Measurements from ENCODE around the gene KLHL35. TPM values are rescaled to one million over a fixed set of nuclear protein-coding genes. Genes with fewer than 3 reads are reported as not detected.

Gene KLHL35
- polyA plus RNA-seq, 1 donor = 5.7 TPM

DNA sequence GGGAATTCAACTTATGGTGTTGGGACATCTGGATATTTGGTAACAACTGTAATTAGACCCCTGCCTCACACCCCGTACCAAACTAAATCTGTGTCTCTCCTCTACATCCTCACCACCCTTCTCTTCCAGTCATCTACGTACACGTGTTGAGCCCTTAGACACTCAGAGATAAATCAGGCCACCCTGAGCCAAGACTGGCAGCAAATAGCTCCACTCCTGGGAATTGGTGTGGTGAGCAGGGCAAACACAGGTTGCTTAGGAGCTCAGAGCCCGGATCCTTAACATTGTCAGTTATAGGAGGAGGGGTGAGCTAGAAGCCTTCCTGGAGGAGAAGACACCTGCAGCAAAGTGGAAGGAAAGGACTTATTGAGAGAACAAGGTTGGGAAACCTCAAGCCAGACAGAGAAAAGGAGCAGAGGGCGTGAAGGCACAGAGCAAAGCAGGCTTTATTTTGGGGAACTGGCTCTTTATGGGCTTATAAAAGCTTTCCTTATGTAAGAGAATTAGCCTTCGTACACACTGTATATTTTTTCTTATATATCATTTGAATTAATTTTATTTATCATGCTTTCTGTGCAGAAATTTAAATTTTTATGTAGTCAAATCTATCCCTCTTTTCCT lies 36.9 kb upstream of the KLHL35 start:
- no peak for DNase-seq (ENCODE audit: low read depth)

GRCh38 chr11:75468534-75469340 lies 35.7 kb upstream of the KLHL35 start:
- DNase-seq (ENCODE audit: low read depth) = no peak

DNA sequence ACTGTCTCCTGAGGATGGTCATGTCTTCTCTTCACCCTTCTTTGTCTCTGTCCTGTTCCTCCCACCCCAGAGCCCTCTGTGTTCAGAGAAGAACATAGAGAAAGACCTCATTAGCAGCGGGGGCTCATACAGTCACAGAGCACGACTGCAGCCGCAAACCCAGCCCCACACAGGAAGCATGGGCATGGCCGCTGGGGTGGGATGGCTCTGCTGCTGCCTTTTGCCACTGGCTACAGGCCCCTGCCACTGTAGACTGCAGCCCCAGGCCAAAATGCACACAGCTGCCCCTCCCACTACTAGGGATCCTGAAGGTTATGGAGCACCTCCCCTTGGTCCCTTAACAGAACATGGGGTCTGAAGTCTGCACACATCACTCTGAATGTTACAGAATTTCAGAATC lies 34.9 kb upstream of the KLHL35 start:
- DNase-seq (ENCODE audit: low read depth) = no peak

GRCh38 chr11:75467311-75467710 lies 34.3 kb upstream of the KLHL35 start:
- DNase-seq (ENCODE audit: low read depth) = no peak

DNA sequence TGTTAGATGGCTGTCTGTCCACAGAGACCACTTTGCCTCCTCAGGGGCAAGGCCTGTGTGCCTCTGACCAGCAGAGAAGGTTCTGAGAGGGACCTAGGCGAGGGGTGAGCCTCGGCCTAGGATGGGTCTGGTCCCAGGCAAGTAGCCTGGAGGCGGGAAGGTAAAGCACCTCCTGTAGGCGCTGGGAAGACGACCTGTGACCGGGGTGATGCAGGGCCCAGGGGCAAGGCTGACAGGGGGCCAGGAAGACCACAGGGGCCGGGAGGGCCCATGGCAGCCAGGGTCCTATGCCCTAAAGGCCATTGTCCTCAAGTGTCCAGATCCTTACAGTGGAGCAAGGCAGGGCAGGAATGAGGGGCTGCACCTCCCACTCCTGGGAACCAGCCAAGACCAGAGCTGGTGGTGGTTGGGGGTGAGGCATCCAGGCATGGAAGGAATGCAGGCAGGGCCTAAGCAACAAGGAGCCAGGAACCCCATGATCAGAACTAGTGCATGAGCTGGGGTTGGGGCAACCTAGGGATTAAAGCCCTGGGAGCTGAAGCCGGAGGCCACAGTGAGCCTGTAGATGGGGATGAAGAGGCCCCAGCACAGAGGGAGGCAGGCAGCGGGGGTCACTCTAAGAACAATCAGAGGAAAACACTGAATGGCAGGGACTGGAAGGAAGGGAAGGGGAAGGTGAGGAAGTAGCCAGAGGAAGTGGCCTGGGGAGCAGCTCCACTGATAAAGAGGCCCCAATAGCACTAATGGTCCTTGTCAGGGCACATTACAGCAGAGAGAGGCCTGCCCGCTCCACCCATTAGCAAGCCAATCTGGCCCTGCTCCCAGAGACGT lies 32.9 kb upstream of the KLHL35 start:
- DNase-seq (ENCODE audit: low read depth) = no peak

- no peak for DNase-seq (ENCODE audit: low read depth)
These were observed 30.2 kb upstream of the KLHL35 start for GRCh38 chr11:75463106-75463774.

DNA sequence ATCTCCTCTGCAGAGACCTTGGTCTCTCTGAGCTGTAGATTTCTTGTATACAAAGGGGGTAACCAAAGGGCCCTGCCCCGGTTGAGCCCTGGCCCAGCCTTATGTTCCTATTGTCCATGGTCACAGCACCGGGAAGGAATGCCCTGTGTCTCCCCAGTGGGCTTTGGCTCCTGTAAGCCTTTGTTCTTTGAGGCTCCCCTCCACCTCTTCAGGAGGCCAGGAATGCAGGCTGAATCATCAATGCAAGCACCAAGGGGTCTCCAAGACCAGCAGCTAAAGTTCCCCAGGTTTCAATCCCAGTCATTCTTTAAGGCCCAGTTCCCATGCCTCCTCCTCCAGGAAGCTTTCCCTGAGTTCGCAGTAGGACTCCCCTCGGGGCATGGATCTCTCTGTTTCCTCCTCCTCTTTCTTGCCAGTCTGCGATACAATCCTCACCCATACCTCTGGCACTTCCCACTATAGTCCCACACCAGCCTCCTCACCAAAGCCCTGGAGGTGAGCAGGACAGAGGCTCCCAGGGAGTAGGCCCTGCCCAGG lies 29.2 kb upstream of the KLHL35 start:
- no peak for DNase-seq (ENCODE audit: low read depth)

GRCh38 chr11:75461151-75461550 lies 28.1 kb upstream of the KLHL35 start:
- no peak for DNase-seq (ENCODE audit: low read depth)

- no peak for DNase-seq (ENCODE audit: low read depth)
These were observed 23.7 kb upstream of the KLHL35 start for GRCh38 chr11:75456596-75457183.

DNA sequence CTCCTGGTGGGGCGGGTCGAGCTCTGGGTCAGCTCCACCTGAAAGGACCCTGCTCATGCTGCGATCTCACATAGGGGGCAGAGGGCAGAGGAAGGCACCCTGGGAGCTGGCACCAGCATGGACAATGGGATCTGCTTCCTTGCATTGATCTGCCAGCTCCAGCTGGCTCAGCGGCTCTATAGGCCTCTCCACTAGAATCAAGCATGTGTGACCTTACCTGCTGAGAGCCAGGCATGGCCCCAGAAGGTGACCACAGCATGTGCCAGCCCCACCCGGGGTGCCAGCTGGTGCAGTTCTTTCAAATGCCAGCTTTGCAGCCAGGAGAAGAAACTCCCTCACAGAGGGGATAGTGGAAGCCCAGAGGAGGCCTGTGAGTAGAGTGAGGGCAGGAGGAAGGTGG lies 22.0 kb upstream of the KLHL35 start:
- no peak for DNase-seq (ENCODE audit: low read depth)

DNA sequence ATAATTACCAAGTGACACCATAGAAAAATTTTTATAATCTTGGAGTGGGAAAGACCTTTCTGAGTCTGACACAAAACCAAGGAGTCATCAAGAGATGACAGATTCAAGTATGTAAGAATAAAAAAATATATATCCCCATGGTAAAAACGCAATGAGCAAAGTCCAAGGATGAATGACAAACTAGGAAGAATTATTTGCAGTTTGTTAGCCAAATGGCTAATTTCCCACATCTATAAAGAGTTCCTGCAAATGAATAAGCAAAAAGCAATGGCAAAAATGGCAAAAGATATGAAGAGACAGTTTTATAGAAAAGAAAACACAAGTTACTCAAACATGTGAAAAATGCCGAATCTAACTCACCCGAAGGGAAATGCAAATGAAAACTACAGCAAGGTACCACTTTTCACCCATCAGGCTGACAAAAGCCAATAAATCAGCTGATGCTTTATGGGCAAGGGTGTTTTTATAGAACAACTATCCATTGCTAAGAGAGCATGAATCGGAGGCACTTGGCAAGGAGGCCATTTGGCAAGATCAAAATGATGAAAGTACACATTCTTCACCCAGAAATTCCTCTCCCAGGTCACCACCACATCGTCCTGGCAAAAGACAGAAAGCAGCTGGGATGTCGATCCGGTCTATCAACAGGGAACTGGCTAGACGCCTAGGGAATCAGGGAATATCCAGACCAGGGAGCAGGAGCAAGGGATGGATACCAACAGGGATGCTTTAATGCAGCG lies 21.1 kb upstream of the KLHL35 start:
- no peak for DNase-seq (ENCODE audit: low read depth)

- DNase-seq (ENCODE audit: low read depth) = no peak
These were observed 18.1 kb upstream of the KLHL35 start for GRCh38 chr11:75450826-75451821.

DNA sequence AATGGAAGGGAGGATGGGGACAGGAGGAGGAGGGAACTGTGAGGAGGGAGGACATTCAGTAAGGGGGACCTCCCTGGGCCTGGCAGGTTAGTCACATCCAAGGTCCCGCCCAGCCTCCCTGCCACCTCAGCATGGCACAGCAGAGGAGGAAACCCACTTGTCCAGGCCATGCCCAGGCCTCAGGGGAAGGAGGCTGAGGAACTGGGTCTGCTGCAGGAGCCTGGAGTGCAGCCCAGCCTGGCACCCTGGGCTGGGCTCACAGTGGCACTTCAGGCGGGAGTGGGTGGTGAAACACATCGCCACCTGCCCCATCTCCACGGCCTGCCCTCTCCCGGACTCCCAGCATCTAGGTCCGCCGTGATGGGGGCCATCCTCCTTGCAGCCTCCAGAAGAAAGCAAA lies 17.2 kb upstream of the KLHL35 start:
- DNase-seq (ENCODE audit: low read depth) = no peak

DNA sequence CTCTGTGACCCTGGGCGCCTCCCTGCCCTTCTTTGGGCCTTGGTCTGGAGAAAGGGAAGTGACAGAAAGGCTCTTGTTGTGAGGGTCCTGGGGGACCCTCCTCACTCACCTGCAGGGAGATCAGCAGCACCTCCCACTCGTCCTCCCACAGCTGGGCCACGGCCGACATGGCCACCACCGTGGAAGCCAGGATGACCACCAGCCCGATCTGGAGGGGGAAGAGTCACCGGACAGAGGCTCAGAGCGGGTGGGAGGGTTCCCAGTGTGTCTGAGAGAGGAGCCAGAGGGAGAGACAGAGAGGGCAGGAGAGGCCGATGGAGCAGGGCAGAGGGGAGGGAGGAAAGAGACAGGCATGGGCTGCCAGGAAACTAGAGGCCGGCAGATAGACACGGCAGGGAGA lies 16.8 kb upstream of the KLHL35 start:
- no peak for DNase-seq (ENCODE audit: low read depth)

- DNase-seq (ENCODE audit: low read depth) = no peak
These were observed 16.3 kb upstream of the KLHL35 start for GRCh38 chr11:75449271-75449670.

- no peak for DNase-seq (ENCODE audit: low read depth)
These were observed 14.4 kb upstream of the KLHL35 start for GRCh38 chr11:75447415-75447814.

DNA sequence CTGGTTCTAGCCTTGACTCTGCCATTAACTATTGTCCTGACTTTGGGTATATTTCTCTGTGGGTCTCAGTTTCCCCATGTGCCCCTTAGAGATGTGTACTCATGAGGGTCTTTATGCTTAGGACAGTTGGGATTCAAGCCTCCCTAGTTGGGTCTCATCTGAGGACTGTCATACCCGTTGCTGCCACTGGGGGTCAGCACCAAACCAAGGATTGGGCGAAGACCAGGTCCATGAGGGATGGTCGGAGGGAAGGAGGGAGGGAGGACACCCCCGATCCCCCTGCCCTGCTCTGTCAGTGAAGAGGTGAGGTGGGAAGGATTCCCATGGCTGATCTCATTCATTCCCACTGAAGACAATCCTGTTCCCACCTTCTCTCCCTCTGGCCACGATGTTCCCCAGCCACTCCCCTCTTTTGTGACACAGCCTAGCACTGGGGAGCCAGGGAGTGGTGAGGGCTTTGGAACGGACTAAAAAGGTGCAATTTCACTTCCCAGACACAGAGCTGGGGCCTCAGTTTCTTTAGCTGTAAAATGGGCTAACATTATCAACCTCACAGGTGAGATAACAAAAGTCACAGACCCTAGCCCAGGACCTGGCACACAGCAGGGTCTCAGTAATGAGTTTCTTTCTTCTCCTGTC lies 12.4 kb upstream of the KLHL35 start:
- no peak for DNase-seq (ENCODE audit: low read depth)

- no peak for DNase-seq (ENCODE audit: low read depth)
These were observed 10.0 kb upstream of the KLHL35 start for GRCh38 chr11:75443043-75443442.

Data from forelimb muscle (tissue), 1 donor.